WERI-Rb-1 (cell line): ENCODE results near the gene OBSCN.

Experiments used
- DNase-seq: peaks from one replicate; pipeline ENCODE4 v3.0.0-alpha.2; 2020
- H3K27ac ChIP-seq: fragments of 250-450 bp; sonication (Bioruptor Pico); 2 replicates; pipeline ENCODE4 v1.5.1; 2020; ENCODE audit warnings: mild to moderate bottlenecking, moderate library complexity
- H3K27me3 ChIP-seq: fragments of 250-450 bp; sonication (Bioruptor Pico); 2 replicates; pipeline ENCODE4 v1.5.1; 2021; ENCODE audit warnings: mild to moderate bottlenecking, low read depth, moderate library complexity; ENCODE audit not compliant: insufficient read depth, severe bottlenecking
- H3K36me3 ChIP-seq: fragments of 250-450 bp; sonication (Bioruptor Pico); 2 replicates; pipeline ENCODE4 v1.5.1; 2020; ENCODE audit warnings: mild to moderate bottlenecking, moderate library complexity
- H3K4me3 ChIP-seq: 2 replicates; pipeline ENCODE4 v1.5.1; 2011; ENCODE audit warnings: low read depth, mild to moderate bottlenecking, control low read depth, low read length
- H3K9me3 ChIP-seq: fragments of 250-450 bp; sonication (Bioruptor Pico); 2 replicates; pipeline ENCODE4 v1.5.1; 2021; ENCODE audit warnings: mild to moderate bottlenecking, moderate library complexity; ENCODE audit not compliant: severe bottlenecking
- CTCF ChIP-seq: IDR thresholded peaks from 2 replicates; pipeline ENCODE4 v1.5.1; 2011; ENCODE audit warnings: low read depth, mild to moderate bottlenecking, control low read depth, inconsistent platforms, low read length

Gene OBSCN

DNA sequence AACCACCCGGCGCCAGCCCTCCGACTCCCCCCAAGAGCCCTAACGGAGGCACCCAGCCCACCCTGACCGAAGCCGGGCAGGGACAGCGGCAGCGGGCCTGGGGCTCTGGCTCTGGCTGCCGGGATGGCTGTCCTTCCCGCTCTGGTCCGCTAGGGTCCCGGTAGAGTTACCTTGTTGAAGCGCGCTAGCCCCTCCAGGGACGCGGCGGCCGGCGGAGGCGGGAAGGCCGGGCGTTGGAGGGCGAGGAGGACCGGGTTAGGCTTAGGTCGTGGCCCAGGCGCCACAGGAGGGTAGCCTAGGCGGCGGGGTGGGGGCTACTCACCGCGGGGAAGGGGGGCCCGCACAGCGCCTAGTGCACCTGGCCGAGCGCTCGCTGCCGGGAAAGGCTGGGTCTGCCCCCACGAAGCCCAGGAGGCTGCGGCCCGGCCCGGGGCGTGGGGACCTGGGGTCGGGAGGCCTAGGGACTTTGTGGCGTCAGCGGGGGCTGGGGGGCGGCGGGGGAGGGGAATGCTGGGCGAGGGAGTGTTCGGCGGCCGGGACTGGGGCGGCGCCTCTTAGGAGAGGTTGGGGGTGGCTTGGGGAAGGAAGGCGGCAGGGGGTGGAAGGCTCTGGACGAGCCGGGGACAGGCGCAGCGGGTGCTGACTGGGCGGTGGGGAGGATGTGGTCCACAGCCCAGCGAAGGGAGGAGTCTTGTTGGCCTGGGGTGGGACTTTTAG lies 208.5 kb downstream of the OBSCN start, which contains the start of gene TRIM17:
TRIM17 (minus strand) TSS at position 645 of the 717 bp plus-strand sequence. CDS start 1,789 bp downstream, outside the sequence.
- DNase-seq: peak; percentile 50
- H3K36me3 ChIP-seq: no peaks in the 10 kb centered on the region
- H3K27ac ChIP-seq: peak within 1 kb of the TSS; percentile 34
- peak within 1 kb of the TSS; percentile 56 for H3K4me3 ChIP-seq
- TF ChIP-seq CTCF: peak; percentile 30; the same call in 1 of the 2 replicates
- no peaks in the 10 kb centered on the region for H3K9me3 ChIP-seq
- H3K27me3 ChIP-seq: no peaks in the 10 kb centered on the region

GRCh38 chr1:228417061-228417460 lies 209.2 kb downstream of the OBSCN start:
- Histone ChIP-seq H3K9me3 (no peaks in the 10 kb centered on the region), H3K4me3 (no peak overlapping the region), H3K27me3 (no peaks in the 10 kb centered on the region), H3K36me3 (no peaks in the 10 kb centered on the region), H3K27ac (no peak overlapping the region)
- DNase-seq: no peak
- no peak for TF ChIP-seq CTCF

DNA sequence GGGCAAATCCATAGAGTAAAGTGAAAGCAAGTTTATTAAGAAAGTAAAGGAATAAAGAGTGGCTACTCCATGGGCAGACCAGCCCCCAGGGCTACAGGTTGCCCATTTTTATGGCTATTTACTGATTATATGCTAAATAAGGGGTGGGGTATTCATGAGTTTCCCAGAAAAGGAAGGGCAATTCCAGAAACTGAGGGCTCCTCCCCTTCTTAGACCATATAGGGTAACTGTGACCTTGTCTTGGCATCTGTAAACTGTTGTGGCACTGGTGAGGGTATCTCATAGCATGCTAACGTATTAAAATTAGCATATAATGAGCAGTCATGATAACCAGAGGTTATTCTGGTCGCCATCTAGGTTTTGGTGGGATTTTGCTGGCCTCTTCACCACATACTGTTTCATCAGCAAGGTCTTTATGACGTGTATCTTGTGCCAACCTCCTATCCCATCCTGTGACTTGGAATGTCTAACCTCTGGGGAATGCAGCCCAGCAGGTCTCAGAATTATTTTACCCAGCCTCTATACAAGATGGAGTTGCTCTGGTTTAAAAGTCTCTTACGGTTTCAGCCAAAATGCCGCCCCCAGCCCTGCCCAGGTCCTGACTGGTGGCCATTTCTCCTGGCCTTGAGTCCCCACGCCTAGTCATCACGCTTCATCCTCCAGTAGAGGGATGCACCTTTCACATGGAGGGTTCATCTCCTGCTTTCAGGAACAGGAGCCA lies 209.8 kb downstream of the OBSCN start:
- H3K27me3 ChIP-seq: no peaks in the 10 kb centered on the region
- no peak for TF ChIP-seq CTCF
- no peak overlapping the region for H3K4me3 ChIP-seq
- no peak for DNase-seq
- no peak overlapping the region for H3K27ac ChIP-seq
- no peaks in the 10 kb centered on the region for H3K9me3 ChIP-seq
- H3K36me3 ChIP-seq: no peaks in the 10 kb centered on the region

- DNase-seq: no peak
- H3K27ac ChIP-seq: no peak overlapping the region
- H3K9me3 ChIP-seq: no peaks in the 10 kb centered on the region
- H3K4me3 ChIP-seq: no peak overlapping the region
- no peaks in the 10 kb centered on the region for H3K27me3 ChIP-seq
- TF ChIP-seq CTCF: no peak
- H3K36me3 ChIP-seq: no peaks in the 10 kb centered on the region
These were observed 213.4 kb downstream of the OBSCN start for GRCh38 chr1:228420968-228421826.

- DNase-seq: no peak
- no peaks in the 10 kb centered on the region for H3K9me3 ChIP-seq
- H3K4me3 ChIP-seq: no peak overlapping the region
- H3K36me3 ChIP-seq: no peaks in the 10 kb centered on the region
- no peaks in the 10 kb centered on the region for H3K27me3 ChIP-seq
- no peak overlapping the region for H3K27ac ChIP-seq
- no peak for TF ChIP-seq CTCF
These were observed 215.7 kb downstream of the OBSCN start for GRCh38 chr1:228423404-228424053.
